SU-DHL-6 (cell line): ENCODE measurements around the gene ANKS1B.

Experiments used
- EZH2phosphoT487 ChIP-seq: fragments of 200-600 bp; sonication (generic), shearing (Covaris generic); conservative IDR thresholded peaks from 2 replicates; pipeline ENCODE4 v1.6.1; 2018; ENCODE audit warnings: mild to moderate bottlenecking, antibody characterized with exemption, low read length, moderate library complexity, mixed read lengths
- TF ChIP-seq, protein P1 (sequence below): fragments of 200-600 bp; sonication (generic); IDR thresholded peaks from one replicate; pipeline ENCODE4 v1.5.1; 2017; ENCODE audit warnings: antibody characterized with exemption, mild to moderate bottlenecking, low read length, moderate library complexity; ENCODE audit not compliant: insufficient read depth, poor library complexity, severe bottlenecking

DNA sequence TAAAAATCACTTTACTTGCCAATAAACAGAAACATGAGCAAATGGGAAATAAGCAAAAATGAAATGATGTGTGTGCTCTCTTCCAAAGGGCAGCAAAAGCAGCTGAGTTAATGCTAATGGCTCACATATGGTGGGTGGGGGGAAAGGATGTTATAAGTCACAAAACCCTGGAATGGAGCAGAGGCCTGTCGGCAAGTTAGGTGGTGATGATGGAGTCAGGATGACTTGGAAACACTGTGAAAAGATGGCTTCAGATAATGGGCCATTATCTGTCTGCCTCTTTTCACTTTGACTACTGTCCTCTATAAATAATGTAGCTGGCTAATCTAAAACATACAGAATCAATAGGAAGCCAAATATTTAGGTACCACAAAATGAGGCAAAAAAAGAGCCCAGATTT, 1111.0 kb downstream of the ANKS1B start:
- TF ChIP-seq EZH2phosphoT487, result no peak
- TF ChIP-seq, protein P1, sequence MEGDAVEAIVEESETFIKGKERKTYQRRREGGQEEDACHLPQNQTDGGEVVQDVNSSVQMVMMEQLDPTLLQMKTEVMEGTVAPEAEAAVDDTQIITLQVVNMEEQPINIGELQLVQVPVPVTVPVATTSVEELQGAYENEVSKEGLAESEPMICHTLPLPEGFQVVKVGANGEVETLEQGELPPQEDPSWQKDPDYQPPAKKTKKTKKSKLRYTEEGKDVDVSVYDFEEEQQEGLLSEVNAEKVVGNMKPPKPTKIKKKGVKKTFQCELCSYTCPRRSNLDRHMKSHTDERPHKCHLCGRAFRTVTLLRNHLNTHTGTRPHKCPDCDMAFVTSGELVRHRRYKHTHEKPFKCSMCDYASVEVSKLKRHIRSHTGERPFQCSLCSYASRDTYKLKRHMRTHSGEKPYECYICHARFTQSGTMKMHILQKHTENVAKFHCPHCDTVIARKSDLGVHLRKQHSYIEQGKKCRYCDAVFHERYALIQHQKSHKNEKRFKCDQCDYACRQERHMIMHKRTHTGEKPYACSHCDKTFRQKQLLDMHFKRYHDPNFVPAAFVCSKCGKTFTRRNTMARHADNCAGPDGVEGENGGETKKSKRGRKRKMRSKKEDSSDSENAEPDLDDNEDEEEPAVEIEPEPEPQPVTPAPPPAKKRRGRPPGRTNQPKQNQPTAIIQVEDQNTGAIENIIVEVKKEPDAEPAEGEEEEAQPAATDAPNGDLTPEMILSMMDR, result no peak
